ENCODE data around the gene CELSR3.

- TF ChIP-seq CTBP1 (IDR thresholded peaks at IDR 0.05; ENCODE audit: borderline replicate concordance), result no peak
- no peak for TF ChIP-seq TARDBP (IDR thresholded peaks at IDR 0.05)
- no peak for TF ChIP-seq HDGF (IDR thresholded peaks at IDR 0.05; ENCODE audit: borderline replicate concordance)
- TF ChIP-seq LEF1 (IDR thresholded peaks at IDR 0.05; ENCODE audit: borderline replicate concordance), result no peak
- no peak for TF ChIP-seq FOXA1 (IDR thresholded peaks at IDR 0.05)
- TF ChIP-seq BHLHE40 (IDR thresholded peaks at IDR 0.05; ENCODE audit: borderline replicate concordance), result no peak
- no peak for TF ChIP-seq NFRKB (IDR thresholded peaks at IDR 0.05)
- no peak for TF ChIP-seq PKNOX1 (IDR thresholded peaks at IDR 0.05)
- no peak for TF ChIP-seq SP1 (IDR thresholded peaks at IDR 0.05)
Observed at GRCh38 chr3:48588230-48588629, 74.5 kb downstream of the CELSR3 start.

Data from HEK293T (cell line).